GM19240 (cell line): ENCODE data around the gene PRCD.

ENCODE experiments used
- DNase-seq: peaks from one replicate; pipeline ENCODE4 v3.0.0; 2011; ENCODE audit warnings: low spot score; ENCODE audit not compliant: insufficient read length

The PRCD gene

GRCh38 chr17:76570457-76570856 is 30.6 kb downstream of the PRCD start:
- no peak for DNase-seq

GRCh38 chr17:76570877-76571471 is 31.1 kb downstream of the PRCD start:
- DNase-seq = no peak

GRCh38 chr17:76572201-76572910 is 32.5 kb downstream of the PRCD start:
- no peak for DNase-seq

GRCh38 chr17:76573096-76573495 is 33.3 kb downstream of the PRCD start:
- DNase-seq = no peak

- no peak for DNase-seq
These were observed 34.3 kb downstream of the PRCD start for GRCh38 chr17:76574166-76574565.

GRCh38 chr17:76575570-76575969 is 35.7 kb downstream of the PRCD start:
- DNase-seq = no peak

- no peak for DNase-seq
These were observed 36.3 kb downstream of the PRCD start for GRCh38 chr17:76576189-76576588.

GRCh38 chr17:76577876-76578275 is 38.0 kb downstream of the PRCD start:
- DNase-seq = no peak

GRCh38 chr17:76578376-76578775 is 38.5 kb downstream of the PRCD start:
- DNase-seq = no peak

GRCh38 chr17:76579281-76579680 is 39.4 kb downstream of the PRCD start:
- DNase-seq = no peak

GRCh38 chr17:76581515-76581914 is 41.7 kb downstream of the PRCD start:
- DNase-seq = no peak

- no peak for DNase-seq
These were observed 42.8 kb downstream of the PRCD start for GRCh38 chr17:76582660-76583059.

GRCh38 chr17:76584427-76585032 is 44.7 kb downstream of the PRCD start:
- DNase-seq = no peak

GRCh38 chr17:76585033-76585648 is 45.3 kb downstream of the PRCD start:
- DNase-seq = no peak

- no peak for DNase-seq
These were observed 46.1 kb downstream of the PRCD start, which contains the start of gene ST6GALNAC2 for GRCh38 chr17:76585649-76586593. ST6GALNAC2 (minus strand) TSS chr17:76585860; CDS start chr17:76585808, 52 bp downstream.

GRCh38 chr17:76586741-76587487 is 47.1 kb downstream of the PRCD start:
- DNase-seq = no peak

GRCh38 chr17:76588182-76588581 is 48.3 kb downstream of the PRCD start:
- no peak for DNase-seq

- no peak for DNase-seq
These were observed 53.6 kb downstream of the PRCD start for GRCh38 chr17:76593384-76593826.

GRCh38 chr17:76593959-76594358 is 54.1 kb downstream of the PRCD start:
- no peak for DNase-seq

GRCh38 chr17:76594690-76595089 is 54.8 kb downstream of the PRCD start:
- DNase-seq = no peak
